NCI-H2196 treated with DMSO at 0.1 percent for 48 hours (cell line): ENCODE results near the gene FBLN2.
"Not testable (repeated sequence)": the region's sequence is repeated elsewhere in the genome, so short reads cannot be mapped to it uniquely, and the experiment has no call there.

Experiments
- DNase-seq: peaks from one replicate; lab custom pipeline; 2025; ENCODE audit not compliant: unreplicated experiment; lab: John Stamatoyannopoulos, UW

Gene FBLN2

DNA sequence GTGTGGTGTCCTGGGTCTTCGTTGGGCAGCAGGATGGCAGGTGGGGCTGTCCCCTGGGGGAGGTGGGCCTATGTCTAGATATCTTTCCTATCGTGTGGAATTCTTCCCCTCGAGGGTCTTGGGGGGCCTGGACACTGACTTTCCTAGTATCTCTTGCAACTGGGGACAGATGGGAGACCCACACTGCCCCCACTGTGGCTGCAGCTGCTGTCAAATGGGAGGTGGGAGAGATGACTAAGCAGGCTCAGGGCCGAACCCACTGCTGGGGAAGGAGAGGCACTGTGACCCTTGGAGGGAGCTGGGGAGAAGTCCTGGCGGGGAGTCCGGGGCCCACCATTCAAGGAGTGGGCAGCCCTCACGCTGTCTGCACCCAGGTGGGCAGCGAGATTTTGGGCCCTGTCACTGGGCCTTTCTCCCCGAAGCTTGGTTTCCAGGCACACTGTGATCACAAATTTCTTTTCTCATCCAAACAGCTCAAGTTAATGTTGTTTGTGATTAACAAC lies 2.9 kb upstream of the FBLN2 start:
- DNase-seq, result no peak

DNA sequence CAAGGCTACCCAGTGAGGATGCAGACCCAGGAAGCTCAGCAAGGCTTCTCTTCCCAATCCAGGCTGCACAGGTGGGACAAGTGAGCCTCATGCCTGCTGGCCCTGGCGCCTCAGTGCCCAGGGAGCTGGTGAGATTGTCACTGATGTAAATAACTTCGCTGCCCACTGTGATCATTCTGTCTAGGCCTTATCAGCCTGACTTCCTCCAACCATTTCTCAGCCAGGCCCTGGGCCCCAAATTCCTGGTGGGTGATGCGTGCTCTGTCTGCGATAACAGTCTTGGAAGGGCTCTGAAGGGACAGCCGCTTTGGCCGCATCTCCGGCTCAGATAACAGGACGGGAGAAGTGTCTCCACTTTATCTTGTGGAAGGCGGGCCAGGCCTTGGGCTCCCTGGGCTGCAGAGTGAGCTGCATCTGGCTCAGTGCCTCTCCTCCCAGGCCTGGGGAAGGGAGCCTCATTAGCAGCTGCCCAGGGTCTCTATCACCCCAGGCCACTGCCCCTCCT lies 2.2 kb upstream of the FBLN2 start:
- DNase-seq, result no peak

DNA sequence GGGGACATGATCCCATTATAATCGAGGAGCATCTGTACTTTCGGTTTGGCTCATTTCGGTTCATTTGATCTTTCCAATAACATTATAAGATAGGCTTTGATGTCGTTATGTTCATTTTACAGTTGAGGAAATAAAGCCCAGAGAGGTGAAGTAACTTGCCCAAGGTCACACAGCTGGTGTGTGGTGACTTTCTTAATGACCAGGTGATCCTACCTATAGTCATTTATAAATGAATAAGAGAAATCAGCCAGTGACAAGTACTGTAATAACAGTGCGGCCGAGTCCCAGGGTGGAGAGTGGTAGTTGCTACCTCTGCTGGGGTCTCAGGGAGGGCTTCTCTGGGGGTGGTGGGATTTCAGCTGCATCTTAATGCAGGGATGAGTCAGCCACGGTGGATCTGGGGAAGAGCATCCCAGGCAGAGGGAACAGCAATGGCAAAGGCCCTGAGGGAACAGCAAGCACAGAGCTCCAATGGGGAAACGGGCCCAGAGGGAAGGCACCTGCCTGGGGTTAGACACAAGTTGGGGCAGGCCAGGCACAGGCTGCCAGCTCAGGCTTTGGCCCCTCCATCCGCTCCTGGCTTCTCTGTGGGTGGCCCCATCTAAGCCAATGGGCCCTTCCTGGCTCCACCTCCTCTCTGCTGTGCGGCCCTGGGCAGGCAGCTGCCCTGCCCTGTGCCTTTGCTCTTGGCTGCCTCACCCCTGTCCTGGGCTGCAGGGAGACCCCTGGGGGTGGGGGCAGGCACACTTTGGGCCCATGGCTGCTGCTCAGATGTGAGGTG lies 1.1 kb upstream of the FBLN2 start:
- DNase-seq, result no peak

DNA sequence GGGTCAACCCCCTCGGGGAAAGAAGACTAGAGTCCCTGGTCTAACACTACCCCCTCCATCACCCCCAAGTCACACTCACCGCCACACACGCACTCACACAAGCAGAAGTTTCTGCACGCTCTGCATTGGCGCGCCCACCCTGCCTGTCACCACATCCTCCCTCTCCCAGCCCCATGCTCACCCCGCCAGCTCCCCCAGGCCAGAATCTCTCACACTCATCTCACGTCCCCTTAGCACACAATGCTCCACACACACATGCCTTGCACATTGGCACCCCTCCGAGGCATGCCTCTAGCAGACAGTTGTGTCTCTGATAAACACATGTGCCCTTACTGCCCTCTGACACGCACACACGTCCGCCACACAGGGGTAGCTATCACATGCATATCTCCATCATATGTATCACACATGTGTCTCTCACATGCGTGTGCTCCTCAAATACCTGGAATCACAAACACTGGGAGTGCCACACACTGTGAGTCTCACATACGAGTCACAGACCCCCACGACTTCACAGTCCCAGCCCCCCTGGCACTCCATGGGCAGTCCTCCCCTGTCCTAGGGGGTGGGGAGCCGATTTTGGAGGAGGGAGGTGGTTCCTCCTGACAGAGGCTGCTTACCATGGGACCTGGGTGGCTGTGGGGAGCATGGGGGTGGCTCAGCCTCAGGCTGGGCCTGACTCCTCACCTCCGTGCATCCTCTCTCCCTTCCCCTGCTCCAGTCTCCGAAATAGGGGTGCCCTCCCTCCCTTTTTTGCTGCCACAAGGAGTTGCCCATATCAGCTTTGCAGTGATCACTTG lies 898 bp downstream of the FBLN2 start:
- DNase-seq, result no peak

DNA sequence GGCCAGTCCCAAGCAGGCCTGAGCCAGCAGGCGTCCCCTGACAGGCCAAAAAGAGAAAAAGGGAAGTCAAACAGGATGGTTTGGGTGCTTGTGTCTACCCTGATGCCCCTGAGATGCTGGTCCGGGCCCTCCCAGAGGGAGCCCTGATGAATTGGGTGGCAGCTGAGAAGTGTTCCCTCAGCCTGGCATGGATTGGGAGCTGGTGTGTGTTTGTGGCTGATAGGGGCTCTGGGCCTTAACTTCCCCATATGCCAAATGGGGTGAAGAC lies 1.4 kb downstream of the FBLN2 start:
- no peak for DNase-seq

DNA sequence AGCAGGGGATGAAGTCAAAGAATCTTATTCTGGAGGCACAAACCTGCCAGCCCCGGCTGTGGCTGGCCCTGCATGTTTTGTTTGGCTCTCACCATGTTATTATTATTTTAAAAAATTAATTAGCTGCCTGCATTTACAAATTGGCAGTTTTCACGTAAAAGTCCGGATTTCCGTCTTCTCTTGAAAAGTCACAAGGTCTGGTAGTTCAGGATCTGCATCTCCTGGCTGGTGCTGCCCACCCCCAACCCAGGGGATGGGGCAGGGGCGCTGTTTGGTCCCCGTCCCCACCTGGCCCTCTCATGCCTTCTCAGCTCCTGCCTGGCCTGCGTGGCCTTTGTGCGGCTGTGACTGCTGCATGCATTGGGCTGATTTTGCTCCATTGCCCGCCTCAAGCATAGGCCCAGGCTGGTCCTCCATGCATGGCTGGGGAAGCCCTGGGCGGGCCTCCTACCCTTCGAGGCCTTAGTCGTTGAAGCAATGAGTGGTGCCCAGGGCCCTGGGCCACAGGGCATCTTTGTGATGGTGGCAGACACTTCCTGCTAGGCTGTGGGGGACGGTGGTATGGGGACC lies 2.0 kb downstream of the FBLN2 start:
- DNase-seq, result no peak

DNA sequence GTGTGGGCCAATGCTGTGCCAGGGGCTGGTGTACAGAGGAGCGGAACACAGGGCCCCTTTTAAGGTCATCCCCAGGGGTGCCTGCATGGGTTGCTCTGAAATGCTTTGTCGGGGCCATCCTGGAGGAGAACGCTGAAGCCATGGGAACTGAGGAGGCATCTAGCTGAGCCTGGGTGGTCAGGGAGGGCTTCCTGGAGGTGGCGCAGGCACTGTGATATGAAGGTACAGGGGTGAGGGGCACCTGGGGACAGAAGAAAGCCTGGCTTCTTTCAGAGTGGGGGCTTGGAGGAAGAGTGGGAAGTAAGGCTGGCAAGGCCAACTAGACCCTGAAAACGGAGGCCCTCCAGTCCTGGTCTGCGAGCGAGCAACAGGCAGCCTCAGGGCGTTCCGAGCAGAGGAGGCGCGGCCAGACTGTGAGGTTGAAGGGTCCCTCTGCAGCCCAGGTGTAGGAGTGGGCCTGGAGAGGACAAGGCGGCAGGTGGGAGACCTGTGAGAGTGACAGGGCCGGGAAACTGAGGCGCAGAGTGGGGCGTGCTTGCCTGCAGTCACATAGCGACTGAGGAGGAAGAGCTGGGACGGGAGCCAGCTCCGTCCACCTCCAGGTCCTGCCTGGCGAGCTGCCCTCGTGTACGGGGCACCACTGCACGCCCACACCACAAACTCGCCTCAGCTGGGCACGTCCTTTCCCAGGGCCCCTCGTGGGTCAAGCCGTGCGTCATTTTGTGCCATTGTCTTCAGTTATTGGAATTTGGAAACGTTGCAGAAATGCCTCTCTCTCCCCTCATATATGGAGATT lies 4.1 kb downstream of the FBLN2 start:
- no peak for DNase-seq

DNA sequence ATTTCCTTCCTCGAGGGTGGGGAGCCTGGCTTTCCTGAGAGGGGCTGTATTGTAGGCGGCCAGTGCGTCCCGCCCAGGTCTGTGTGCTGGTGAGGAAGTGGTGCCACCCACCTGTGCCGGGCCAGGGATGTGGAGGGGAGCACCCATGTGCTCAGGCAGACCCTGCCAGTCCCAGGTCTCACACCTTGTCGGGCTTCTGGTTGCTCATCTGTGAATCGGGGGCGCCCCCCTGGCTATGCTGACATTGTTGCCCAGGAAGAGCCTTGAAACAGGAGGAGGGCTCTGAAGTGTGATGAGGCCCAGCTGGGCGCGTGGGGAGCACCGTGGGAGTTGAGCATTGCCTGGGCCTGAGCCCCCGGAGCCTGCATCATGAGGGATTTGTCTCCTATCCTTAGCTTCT lies 4.8 kb downstream of the FBLN2 start:
- no peak for DNase-seq

DNA sequence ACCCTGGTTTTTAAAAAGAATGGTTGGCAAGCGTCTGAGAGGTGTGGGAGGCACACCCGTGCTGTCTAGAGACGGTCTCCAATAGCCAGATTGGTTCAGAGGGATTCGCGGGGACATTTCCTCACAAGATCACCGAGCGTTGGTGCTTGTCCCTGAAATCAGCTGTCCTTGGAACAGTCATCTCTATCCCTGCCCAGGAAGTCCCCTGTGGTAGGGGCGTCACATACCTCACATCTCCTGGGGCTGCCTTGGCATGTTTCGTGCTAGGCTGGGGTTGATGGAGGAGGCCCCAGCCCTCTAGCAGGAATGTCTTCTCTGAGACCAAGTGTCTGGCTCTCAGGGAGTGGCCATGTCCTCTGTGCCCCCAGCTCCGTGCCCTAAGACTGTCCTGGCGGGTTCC lies 6.8 kb downstream of the FBLN2 start:
- DNase-seq, result no peak

DNA sequence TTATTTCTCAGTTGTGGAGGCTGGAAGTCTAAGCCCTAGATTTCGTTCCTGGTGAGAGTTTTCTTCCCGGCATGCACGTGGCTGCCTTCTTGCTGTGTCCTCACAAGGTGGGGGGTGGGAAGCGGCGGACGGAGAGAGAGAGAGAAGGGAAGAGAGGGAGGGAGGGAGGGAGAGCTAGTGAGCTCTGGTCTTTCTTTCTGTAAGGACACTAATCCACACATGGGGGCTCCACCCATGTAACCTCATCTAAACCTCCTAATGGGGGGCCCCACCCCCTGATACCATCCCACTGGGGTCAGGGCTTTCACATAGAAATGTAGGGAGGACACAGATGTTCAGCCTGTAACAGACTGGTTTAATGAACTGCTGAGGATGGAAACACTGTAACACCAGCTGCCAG lies 7.3 kb downstream of the FBLN2 start:
- no peak for DNase-seq

DNA sequence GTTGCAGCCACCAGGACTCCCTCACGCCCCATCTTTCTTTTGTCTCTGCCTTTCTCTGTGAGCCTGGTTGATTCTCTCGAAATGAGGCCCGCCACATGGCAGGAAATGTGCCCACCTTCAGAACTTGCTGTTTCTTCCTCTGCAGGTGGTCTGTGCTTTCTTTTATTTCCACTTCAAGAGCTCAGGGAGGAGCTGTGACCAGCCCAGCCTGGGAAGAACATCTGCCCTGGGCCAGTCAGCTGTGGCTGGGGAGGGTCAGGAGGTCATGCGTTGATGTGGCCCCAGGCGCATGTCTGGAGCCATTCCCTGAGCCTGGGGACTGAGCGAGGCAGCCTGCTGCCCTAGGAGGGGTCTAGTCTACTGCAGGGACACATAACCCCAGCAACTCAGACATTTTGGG lies 8.0 kb downstream of the FBLN2 start:
- DNase-seq, result no peak

DNA sequence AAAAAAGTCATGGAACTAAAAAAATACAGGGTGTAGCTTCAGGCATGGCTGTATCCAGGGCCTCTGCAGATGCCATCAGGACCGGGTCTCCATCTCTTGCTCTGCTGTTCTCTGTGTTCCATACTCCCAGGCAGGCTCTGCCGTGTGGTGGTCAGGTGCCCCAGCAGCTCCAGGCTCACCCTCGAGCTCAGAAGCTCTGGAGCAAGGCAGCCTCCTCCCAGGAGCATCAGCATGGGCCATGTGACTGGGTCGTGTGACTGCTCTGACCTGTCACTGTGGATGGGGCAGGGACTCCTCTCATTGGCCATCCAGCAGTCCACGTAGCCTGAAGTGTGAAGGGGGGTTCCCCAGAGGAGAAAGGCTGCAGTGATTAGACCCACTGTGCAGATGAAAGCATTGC lies 8.5 kb downstream of the FBLN2 start:
- no peak for DNase-seq

DNA sequence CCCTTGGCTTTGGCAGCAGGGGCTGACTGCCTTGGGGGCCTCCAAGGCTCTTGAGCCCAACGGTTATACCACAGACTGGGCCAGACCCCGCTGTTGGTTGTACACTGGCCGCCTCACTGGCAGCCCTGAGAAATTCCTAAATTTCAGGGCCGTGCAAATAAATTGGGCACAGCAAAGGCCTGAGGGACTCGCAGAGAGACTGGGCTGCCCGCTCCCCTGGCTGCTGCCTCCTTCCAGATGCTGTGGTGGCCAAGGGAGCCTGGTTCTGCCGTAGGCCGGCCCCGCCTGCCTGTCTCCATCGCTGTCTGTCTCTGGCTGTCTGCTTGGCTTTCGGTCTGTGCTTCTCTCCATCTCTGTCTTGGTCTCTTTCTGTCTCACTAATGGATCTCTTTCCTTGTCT lies 9.0 kb downstream of the FBLN2 start:
- no peak for DNase-seq

DNA sequence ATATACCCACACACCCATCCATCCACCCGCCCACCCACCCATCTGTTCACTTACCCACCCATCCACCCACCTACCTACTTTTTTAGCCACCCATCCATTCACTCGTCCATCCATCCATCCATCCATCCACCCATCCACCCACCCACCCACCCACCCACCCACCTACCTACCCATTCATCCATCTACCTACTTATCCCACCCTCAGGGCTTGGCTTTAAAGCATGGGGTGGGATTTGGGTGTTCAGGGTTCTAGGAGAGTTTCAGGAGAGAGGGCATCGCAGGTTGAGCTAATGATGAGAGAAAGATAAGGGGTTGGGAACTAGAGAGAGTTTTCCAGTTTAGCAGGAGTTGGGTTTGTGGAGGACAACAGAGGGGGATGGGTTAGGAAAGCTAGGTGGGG lies 9.7 kb downstream of the FBLN2 start:
- DNase-seq, result no peak

DNA sequence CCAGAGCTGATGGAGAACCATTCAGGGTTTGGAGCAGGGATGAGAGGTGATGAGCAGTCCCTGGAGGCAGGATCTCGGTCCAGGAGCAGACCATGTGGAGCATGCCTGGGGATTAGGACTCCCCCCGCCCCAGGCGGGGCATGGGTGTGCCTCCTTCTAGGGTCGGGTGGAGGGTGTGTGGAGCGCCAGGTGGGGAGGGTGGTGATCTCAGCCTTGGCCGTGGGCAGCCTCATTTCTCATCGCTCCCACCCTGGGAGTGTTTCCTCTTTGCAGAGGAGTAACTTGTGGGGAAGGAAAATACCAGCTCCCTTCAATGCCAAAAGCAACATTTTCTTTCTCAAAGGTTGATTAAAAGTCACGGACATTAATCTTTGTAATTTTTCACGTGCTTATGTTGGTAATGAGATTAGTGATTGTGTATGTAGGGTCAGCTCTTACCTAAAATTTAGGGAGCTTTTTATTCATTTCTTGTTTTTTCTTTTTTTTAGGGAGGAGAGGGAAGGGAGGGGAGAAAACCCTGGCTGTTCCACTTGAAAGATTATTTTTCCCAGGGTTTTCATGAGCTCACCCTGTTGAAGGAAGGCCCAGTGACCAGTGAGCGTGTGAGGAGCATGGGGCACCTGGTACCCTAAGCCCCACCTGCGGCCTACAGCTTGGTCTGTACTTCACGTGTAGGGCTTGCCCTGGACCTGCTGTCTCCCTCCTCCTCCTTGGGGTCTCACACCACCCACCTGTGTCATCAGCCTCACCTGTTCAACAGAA lies 11.0 kb downstream of the FBLN2 start:
- no peak for DNase-seq

DNA sequence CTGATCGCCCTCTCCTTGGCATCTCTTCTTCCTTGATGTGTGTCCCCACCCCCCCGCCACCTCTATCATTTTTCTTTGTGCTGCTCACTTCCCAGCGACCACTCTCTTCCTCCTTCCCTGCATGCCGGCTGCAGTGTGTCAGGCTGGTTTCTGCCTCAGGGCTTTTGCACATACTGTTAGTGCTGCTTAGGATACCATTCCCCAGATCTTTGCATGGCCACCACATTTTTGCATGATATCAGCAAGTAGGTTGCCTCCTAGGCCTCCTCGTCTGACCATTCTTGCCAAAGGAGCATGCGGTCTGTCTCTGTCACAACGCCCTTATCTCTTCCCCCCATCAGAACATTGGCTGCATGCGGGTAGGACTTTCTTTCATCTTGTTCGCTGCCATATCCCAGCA lies 12.5 kb downstream of the FBLN2 start:
- no peak for DNase-seq

DNA sequence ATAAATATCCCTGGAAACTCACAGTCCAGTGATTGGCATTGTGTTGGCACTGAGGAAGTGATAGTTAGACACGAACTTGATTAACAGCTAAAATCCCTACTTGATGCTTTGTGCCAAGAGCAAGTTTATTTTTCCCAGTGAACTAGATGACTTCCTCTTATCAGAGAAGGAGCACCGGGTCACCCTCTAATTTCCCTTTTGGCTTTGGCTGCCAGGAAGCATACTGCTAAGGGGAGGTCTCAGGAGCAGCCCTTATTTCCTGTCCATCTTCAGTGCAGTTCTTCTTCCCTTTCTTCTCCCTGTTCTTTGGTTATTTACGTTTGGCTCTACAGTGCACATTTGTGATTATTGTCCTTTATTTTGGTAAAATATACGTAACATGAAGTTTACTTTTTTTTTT lies 13.0 kb downstream of the FBLN2 start:
- no peak for DNase-seq

DNA sequence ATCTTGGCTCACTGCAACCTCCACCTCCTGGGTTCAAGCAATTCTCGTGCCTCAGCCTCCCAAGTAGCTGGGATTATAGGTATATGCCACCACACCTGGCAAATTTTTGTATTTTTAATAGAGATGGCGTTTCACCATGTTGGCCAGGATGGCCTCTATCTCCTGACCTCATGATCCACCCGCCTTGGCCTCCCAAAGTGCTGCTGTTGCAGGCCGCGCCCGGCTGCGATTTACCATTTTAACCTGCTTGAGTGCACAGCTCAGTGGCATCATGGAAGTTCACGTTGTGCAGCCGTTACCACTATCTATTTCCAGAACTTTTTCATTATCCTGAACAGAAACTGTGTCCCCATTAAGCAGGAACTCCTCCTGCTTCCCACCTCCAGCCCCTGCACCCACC lies 13.5 kb downstream of the FBLN2 start:
- not testable (repeated sequence) for DNase-seq

DNA sequence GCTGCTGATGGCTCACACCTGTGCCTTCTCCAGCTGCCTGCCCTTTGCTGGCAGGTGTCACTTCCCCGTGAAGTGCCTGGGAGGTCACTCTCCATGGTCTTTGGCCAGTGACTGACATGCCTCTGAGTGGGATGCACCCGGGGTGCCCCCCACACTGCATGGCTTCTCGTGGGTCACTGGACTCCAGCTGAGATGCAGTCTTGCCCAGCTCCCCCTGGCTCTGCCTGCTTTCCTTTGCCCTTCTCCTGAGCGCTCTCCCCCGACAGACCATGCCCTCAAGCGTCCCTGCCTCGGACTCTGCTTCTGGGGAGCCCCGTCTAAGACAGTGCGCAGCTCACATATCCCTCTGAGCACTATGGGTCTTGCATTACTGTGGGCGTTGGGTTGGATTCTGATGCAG lies 14.4 kb downstream of the FBLN2 start:
- DNase-seq, result no peak

DNA sequence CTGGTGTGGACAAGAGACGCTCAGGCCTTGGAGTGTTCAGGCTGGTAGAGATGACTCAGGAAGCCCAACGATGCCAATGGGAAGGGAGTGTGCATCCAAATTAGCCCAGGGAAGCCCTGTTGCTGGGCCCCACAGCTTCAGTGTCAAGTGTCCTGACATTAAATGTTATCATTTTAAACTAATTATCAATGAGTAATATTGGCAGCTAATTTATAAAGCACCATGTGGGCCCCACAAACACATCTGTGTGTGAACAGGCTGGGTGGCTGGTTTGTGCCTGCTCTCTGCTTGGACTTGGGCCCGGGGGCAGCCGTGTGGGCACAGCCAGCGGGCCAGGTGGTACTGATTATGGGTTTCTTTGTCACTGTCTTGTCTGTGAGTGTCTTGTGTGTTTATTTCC lies 15.0 kb downstream of the FBLN2 start:
- no peak for DNase-seq
